HCT116 (cell line): Measurements from ENCODE around the gene LIMK2. TPM values are rescaled to one million over a fixed set of nuclear protein-coding genes. Genes with fewer than 3 reads are reported as not detected.

ENCODE experiments used
- ATAC-seq: fragments of 200-7000 bp; cut with Tn5 transposase; 2 replicates; pipeline ENCODE4 v1.9.1; 2020; ENCODE audit warnings: mild to moderate bottlenecking, moderate library complexity
- BruUV-seq: library from RNA; stranded (reverse); fragments of 400-500 nt; replicated peaks from 2 replicates; lab custom pipeline; 2021; lab: Mats Ljungman, UMichigan
- CTCF ChIA-PET: fragments of 300-600 bp; sonication (Branson Sonifier 250); formaldehyde crosslinking; loops from one replicate; lab custom pipeline; 2021; ENCODE audit warnings: antibody characterized with exemption; lab: Charles Lee
- POLR2A ChIA-PET: fragments of 300-600, 350-600 bp; sonication (Branson Sonifier 250); formaldehyde crosslinking; loops from one replicate; lab custom pipeline; 2021; ENCODE audit warnings: antibody characterized with exemption; lab: Charles Lee
- RAD21 ChIA-PET, 2 experiments: fragments of 300-600 bp; sonication (Branson Sonifier 250); formaldehyde crosslinking; loops; one replicate each; lab custom pipeline; 2023; ENCODE audit warnings: low total read pairs in 2 of 2; ENCODE audit not compliant: uncharacterized antibody in 2 of 2, unreplicated experiment in 2 of 2, low non-redundant PET in 1 of 2; lab: Charles Lee
- DNase-seq: peaks from one replicate; pipeline ENCODE4 v3.0.0-alpha.2; 2010; ENCODE audit warnings: low read depth, low spot score
- H2AFZ ChIP-seq: fragments of 200-600 bp; shearing (Covaris generic), sonication (generic); 2 replicates; pipeline ENCODE4 v1.6.1; 2017; ENCODE audit warnings: low read depth, mixed run types, mixed read lengths, antibody characterized with exemption, low read length; ENCODE audit not compliant: poor library complexity, severe bottlenecking
- H3K27ac ChIP-seq: 2 replicates; pipeline ENCODE4 v1.5.1; 2012; ENCODE audit warnings: low read depth, low read length
- H3K27me3 ChIP-seq: fragments of 200-600 bp; sonication (generic); 2 replicates; pipeline ENCODE4 v1.6.1; 2016; ENCODE audit warnings: mixed run types, low read length, mixed read lengths; ENCODE audit not compliant: insufficient read depth
- H3K36me3 ChIP-seq, 2 experiments: fragments of 200-500 bp in 1 of 2; fragments of 200-600 bp in 1 of 2; sonication (Bioruptor generic) in 1 of 2; sonication (generic) in 1 of 2; 2 replicates each; pipeline versions ENCODE4 v1.5.1 to v1.6.1; 2014 to 2016; ENCODE audit warnings: low read length in 2 of 2, inconsistent platforms in 1 of 2, mixed read lengths in 1 of 2, mixed run types in 1 of 2; ENCODE audit not compliant: insufficient read depth in 2 of 2, control insufficient read depth in 1 of 2
- H3K4me1 ChIP-seq, 2 experiments: fragments of 200-600 bp in 1 of 2; sonication (generic) in 1 of 2; 2 replicates each; pipeline versions ENCODE4 v1.5.1 to v1.6.1; 2012 to 2017; ENCODE audit warnings: low read length in 2 of 2, inconsistent platforms in 1 of 2, mild to moderate bottlenecking in 1 of 2, mixed read lengths in 1 of 2, mixed run types in 1 of 2, moderate library complexity in 1 of 2; ENCODE audit not compliant: insufficient read depth in 2 of 2, control insufficient read depth in 1 of 2
- H3K4me2 ChIP-seq: fragments of 200-600 bp; sonication (generic); 2 replicates; pipeline ENCODE4 v1.6.1; 2017; ENCODE audit warnings: mixed run types, low read length, mixed read lengths
- H3K4me3 ChIP-seq, 2 experiments: fragments of 200-600 bp in 1 of 2; sonication (generic) in 1 of 2; replicated peaks in 1 of 2; 2 replicates each; pipeline ENCODE4 v1.5.1; 2011 to 2016; ENCODE audit warnings: low read length in 2 of 2, control low read depth in 1 of 2, low read depth in 1 of 2, mild to moderate bottlenecking in 1 of 2, mixed read lengths in 1 of 2, mixed run types in 1 of 2
- H3K79me2 ChIP-seq: fragments of 200-600 bp; sonication (generic); 2 replicates; pipeline ENCODE4 v1.6.1; 2017; ENCODE audit warnings: mild to moderate bottlenecking, mixed run types, low read length, moderate library complexity, mixed read lengths; ENCODE audit not compliant: insufficient read depth
- H3K9ac ChIP-seq: fragments of 200-600 bp; sonication (generic); 2 replicates; pipeline ENCODE4 v1.6.1; 2016; ENCODE audit warnings: low read length, mixed read lengths
- H3K9me2 ChIP-seq: fragments of 200-600 bp; sonication (generic), shearing (Covaris generic); 2 replicates; pipeline ENCODE4 v1.6.1; 2017; ENCODE audit warnings: mixed run types, mild to moderate bottlenecking, moderate library complexity; ENCODE audit not compliant: insufficient read depth
- H3K9me3 ChIP-seq, 2 experiments: fragments of 200-500 bp in 1 of 2; fragments of 200-600 bp in 1 of 2; sonication (Bioruptor generic) in 1 of 2; sonication (generic) in 1 of 2; 2 replicates each; pipeline ENCODE4 v1.6.1; 2014 to 2017; ENCODE audit warnings: low read length in 2 of 2, mixed read lengths in 2 of 2, inconsistent platforms in 1 of 2, low read depth in 1 of 2, mild to moderate bottlenecking in 1 of 2, mixed run types in 1 of 2, moderate library complexity in 1 of 2; ENCODE audit not compliant: control insufficient read depth in 1 of 2, insufficient read depth in 1 of 2
- H4K20me1 ChIP-seq: fragments of 200-600 bp; sonication (generic), shearing (Covaris generic); 2 replicates; pipeline ENCODE4 v1.6.1; 2017; ENCODE audit warnings: mixed run types, mild to moderate bottlenecking, moderate library complexity; ENCODE audit not compliant: insufficient read depth
- CBX3 ChIP-seq: IDR thresholded peaks from 2 replicates; pipeline ENCODE4 v1.6.1; 2012; ENCODE audit warnings: low read depth
- EGR1 ChIP-seq: IDR thresholded peaks from 2 replicates; pipeline ENCODE4 v1.6.1; 2012; ENCODE audit warnings: low read depth
- EZH2 ChIP-seq: fragments of 200-600 bp; sonication (generic); IDR thresholded peaks from 2 replicates; pipeline ENCODE4 v1.6.1; 2017; ENCODE audit warnings: antibody characterized with exemption, mixed run types
- EZH2phosphoT487 ChIP-seq: fragments of 200-600 bp; IDR thresholded peaks from 2 replicates; pipeline ENCODE4 v1.6.1; 2018; ENCODE audit warnings: antibody characterized with exemption, borderline replicate concordance
- FOSL1 ChIP-seq: IDR thresholded peaks from 2 replicates; pipeline ENCODE4 v1.6.1; 2012; ENCODE audit warnings: low read depth
- JUND ChIP-seq: IDR thresholded peaks from 2 replicates; pipeline ENCODE4 v1.6.1; 2012
- POLR2A ChIP-seq: IDR thresholded peaks from 2 replicates; pipeline ENCODE4 v1.7.0; 2011; ENCODE audit warnings: borderline replicate concordance; ENCODE audit not compliant: insufficient read depth, insufficient read length; ENCODE audit errors: extremely low read depth
- POLR2AphosphoS5 ChIP-seq: IDR thresholded peaks from 2 replicates; pipeline ENCODE4 v1.6.1; 2011; ENCODE audit warnings: mild to moderate bottlenecking, low read depth, low read length, moderate library complexity
- RAD21 ChIP-seq: IDR thresholded peaks from 2 replicates; pipeline ENCODE4 v1.6.1; 2012; ENCODE audit warnings: low read depth, mild to moderate bottlenecking
- SP1 ChIP-seq: IDR thresholded peaks from 2 replicates; pipeline ENCODE4 v1.6.1; 2012; ENCODE audit warnings: low read depth
- SRF ChIP-seq: IDR thresholded peaks from 2 replicates; pipeline ENCODE4 v1.6.1; 2012; ENCODE audit warnings: low read depth
- TCF7L2 ChIP-seq: IDR thresholded peaks from 2 replicates; pipeline ENCODE4 v1.7.0; 2011; ENCODE audit warnings: borderline replicate concordance, inconsistent platforms; ENCODE audit not compliant: insufficient read depth, insufficient read length; ENCODE audit errors: extremely low read depth
- YY1 ChIP-seq: IDR thresholded peaks from 2 replicates; pipeline ENCODE4 v1.6.1; 2011; ENCODE audit warnings: low read length, low read depth, moderate library complexity, mild to moderate bottlenecking; ENCODE audit not compliant: insufficient replicate concordance; ENCODE audit errors: extremely low read depth
- ZFX ChIP-seq: fragments of 450-650 bp; IDR thresholded peaks from 2 replicates; pipeline ENCODE4 v1.6.1; 2017
- intact Hi-C: fragments of 100-400 bp; cut with micrococcal nuclease; formaldehyde crosslinking; loops from 2 replicates; pipeline ENCODE4 v1.10.0; 2022
- total RNA-seq: library from RNA; stranded (reverse); gene quantifications from one replicate; pipeline ENCODE4 v1.2.1, GENCODE V29; 2021; ENCODE audit not compliant: unreplicated experiment
- TF ChIP-seq, protein P1 (sequence below), 3 experiments: fragments of 200-600 bp in 1 of 3; sonication (generic) in 1 of 3; IDR thresholded peaks in 2 of 3; conservative IDR thresholded peaks in 1 of 3; 2 replicates each; pipeline ENCODE4 v1.5.1; 2012 to 2017; ENCODE audit warnings: low read depth in 2 of 3, low read length in 2 of 3, antibody characterized with exemption in 1 of 3, borderline replicate concordance in 1 of 3, control low read depth in 1 of 3, mild to moderate bottlenecking in 1 of 3, mixed read lengths in 1 of 3, mixed run types in 1 of 3, moderate library complexity in 1 of 3; ENCODE audit not compliant: insufficient read depth in 1 of 3
- TF ChIP-seq, protein P2 (sequence below): IDR thresholded peaks from 2 replicates; pipeline ENCODE4 v1.6.1; 2012; ENCODE audit warnings: low read depth
- TF ChIP-seq, protein P3 (sequence below): IDR thresholded peaks from 2 replicates; pipeline ENCODE4 v1.6.1; 2011; ENCODE audit warnings: mild to moderate bottlenecking, low read length, moderate library complexity; ENCODE audit not compliant: insufficient replicate concordance; ENCODE audit errors: extremely low read depth
- TF ChIP-seq, protein P4 (sequence below): IDR thresholded peaks from 2 replicates; pipeline ENCODE4 v1.6.1; 2012
- TF ChIP-seq, protein P5 (sequence below): IDR thresholded peaks from 2 replicates; pipeline ENCODE4 v1.6.1; 2012

Gene LIMK2
- total RNA-seq, 1 experiment from 2014 or later: 21.9 TPM

DNA sequence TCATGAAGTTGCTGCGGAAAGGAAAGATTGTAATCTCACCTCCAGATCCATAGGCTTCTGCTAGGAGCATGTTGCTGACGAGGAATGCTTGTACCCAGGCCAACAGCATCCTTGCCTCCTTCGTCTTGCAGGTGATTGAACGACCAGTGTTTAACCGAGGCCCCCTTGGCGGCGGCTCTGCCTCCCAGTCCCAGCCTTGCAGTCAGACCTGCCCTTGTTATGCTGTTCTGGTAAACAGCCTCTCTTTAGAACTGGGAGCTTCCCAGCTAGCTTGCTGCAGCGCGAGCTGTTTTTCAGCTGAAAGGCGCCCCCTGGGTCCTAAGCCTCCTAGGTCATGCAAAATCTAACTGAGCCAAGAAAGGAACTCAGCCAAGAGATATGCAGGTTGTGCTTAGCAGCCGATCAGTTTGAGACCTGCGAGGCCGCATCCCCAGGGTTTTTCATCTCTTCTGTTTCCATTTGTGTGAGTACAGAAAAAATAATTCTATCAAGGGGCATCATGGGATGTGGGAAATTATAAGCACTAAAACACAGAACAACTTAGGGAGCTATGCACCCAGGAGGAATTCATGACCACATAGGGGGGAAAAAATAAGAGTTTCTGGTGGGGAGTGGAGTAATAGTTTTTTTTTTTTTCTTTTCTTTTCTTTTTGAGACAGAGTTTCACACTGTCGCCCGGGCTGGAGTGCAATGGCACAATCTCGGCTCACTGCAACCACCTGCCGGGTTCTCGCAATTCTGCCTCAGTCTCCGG lies 80.3 kb downstream of the LIMK2 start, which contains the start of gene PIK3IP1:
TSS of gene PIK3IP1 (minus strand) at position 253 of the 754 bp plus-strand sequence. CDS start at position 109, 144 bp downstream.
- ChIA-PET RAD21 (interaction anchor here in 1 of 2 experiments (0.9 kb wide), 1 partner anchor 21 kb away, joined by 3 read pairs; no protein-coding TSS in a partner anchor), CTCF (interaction anchor here (0.5 to 1.9 kb wide), 6 partner anchors 8 to 81 kb away, joined by 3 to 14 read pairs (median 4); partner anchors contain the start of gene LIMK2), POLR2A (no interaction called here)
- BruUV-seq: no TSS peak
- peak; percentile 63 for ATAC-seq
- Histone ChIP-seq H3K4me1 (peaks cover 27 to 44% of the 10 kb centered on the region in 2 experiments), H3K9me2 (no peaks in the 10 kb centered on the region), H3K4me2 (peak within 1 kb of the TSS; percentile 37), H3K9me3 (no peaks in the 10 kb centered on the region), H3K27ac (no peak within 1 kb of the TSS; the same call in 1 of the 2 replicates), H3K4me3 (no peak within 1 kb of the TSS), H2AFZ (no peak within 1 kb of the TSS), H4K20me1 (no peaks in the 10 kb centered on the region), H3K27me3 (no peaks in the 10 kb centered on the region), H3K79me2 (no peaks in the 10 kb centered on the region), H3K36me3 (no peaks in the 10 kb centered on the region), H3K9ac (no peak within 1 kb of the TSS)
- DNase-seq: peak; percentile 51
- intact Hi-C loops: no loop called here
- TF ChIP-seq, protein P1, sequence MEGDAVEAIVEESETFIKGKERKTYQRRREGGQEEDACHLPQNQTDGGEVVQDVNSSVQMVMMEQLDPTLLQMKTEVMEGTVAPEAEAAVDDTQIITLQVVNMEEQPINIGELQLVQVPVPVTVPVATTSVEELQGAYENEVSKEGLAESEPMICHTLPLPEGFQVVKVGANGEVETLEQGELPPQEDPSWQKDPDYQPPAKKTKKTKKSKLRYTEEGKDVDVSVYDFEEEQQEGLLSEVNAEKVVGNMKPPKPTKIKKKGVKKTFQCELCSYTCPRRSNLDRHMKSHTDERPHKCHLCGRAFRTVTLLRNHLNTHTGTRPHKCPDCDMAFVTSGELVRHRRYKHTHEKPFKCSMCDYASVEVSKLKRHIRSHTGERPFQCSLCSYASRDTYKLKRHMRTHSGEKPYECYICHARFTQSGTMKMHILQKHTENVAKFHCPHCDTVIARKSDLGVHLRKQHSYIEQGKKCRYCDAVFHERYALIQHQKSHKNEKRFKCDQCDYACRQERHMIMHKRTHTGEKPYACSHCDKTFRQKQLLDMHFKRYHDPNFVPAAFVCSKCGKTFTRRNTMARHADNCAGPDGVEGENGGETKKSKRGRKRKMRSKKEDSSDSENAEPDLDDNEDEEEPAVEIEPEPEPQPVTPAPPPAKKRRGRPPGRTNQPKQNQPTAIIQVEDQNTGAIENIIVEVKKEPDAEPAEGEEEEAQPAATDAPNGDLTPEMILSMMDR (IDR thresholded peaks at IDR 0.05 in 2 of 3, conservative IDR thresholded peaks at IDR 0.05 in 1 of 3; ENCODE audit: borderline replicate concordance in 1 of 3, insufficient read depth in 1 of 3, low read depth in 2 of 3, low read length in 2 of 3): peak; percentile 18 to 31 (median 20); a peak in 1 of 6 replicates
- no peak for TF ChIP-seq POLR2A
- TF ChIP-seq, protein P2, sequence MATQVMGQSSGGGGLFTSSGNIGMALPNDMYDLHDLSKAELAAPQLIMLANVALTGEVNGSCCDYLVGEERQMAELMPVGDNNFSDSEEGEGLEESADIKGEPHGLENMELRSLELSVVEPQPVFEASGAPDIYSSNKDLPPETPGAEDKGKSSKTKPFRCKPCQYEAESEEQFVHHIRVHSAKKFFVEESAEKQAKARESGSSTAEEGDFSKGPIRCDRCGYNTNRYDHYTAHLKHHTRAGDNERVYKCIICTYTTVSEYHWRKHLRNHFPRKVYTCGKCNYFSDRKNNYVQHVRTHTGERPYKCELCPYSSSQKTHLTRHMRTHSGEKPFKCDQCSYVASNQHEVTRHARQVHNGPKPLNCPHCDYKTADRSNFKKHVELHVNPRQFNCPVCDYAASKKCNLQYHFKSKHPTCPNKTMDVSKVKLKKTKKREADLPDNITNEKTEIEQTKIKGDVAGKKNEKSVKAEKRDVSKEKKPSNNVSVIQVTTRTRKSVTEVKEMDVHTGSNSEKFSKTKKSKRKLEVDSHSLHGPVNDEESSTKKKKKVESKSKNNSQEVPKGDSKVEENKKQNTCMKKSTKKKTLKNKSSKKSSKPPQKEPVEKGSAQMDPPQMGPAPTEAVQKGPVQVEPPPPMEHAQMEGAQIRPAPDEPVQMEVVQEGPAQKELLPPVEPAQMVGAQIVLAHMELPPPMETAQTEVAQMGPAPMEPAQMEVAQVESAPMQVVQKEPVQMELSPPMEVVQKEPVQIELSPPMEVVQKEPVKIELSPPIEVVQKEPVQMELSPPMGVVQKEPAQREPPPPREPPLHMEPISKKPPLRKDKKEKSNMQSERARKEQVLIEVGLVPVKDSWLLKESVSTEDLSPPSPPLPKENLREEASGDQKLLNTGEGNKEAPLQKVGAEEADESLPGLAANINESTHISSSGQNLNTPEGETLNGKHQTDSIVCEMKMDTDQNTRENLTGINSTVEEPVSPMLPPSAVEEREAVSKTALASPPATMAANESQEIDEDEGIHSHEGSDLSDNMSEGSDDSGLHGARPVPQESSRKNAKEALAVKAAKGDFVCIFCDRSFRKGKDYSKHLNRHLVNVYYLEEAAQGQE: no peak
- TF ChIP-seq, protein P3, sequence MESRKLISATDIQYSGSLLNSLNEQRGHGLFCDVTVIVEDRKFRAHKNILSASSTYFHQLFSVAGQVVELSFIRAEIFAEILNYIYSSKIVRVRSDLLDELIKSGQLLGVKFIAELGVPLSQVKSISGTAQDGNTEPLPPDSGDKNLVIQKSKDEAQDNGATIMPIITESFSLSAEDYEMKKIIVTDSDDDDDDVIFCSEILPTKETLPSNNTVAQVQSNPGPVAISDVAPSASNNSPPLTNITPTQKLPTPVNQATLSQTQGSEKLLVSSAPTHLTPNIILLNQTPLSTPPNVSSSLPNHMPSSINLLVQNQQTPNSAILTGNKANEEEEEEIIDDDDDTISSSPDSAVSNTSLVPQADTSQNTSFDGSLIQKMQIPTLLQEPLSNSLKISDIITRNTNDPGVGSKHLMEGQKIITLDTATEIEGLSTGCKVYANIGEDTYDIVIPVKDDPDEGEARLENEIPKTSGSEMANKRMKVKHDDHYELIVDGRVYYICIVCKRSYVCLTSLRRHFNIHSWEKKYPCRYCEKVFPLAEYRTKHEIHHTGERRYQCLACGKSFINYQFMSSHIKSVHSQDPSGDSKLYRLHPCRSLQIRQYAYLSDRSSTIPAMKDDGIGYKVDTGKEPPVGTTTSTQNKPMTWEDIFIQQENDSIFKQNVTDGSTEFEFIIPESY: no peak
- TF ChIP-seq EZH2: no peak
- peak; percentile 45 for TF ChIP-seq RAD21
- TF ChIP-seq CBX3: 0 out of 2 replicates have a peak, but pooled peaks have one; percentile 53
- no peak for TF ChIP-seq TCF7L2
- no peak for TF ChIP-seq SRF
- no peak for TF ChIP-seq POLR2AphosphoS5
- TF ChIP-seq EZH2phosphoT487: no peak
- no peak for TF ChIP-seq SP1
- TF ChIP-seq, protein P4, sequence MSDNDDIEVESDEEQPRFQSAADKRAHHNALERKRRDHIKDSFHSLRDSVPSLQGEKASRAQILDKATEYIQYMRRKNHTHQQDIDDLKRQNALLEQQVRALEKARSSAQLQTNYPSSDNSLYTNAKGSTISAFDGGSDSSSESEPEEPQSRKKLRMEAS: no peak
- no peak for TF ChIP-seq EGR1
- TF ChIP-seq, protein P5, sequence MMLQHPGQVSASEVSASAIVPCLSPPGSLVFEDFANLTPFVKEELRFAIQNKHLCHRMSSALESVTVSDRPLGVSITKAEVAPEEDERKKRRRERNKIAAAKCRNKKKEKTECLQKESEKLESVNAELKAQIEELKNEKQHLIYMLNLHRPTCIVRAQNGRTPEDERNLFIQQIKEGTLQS: no peak
- peak; percentile 51 for TF ChIP-seq FOSL1
- no peak for TF ChIP-seq JUND
- no peak for TF ChIP-seq YY1
- TF ChIP-seq ZFX: no peak
